DMS 273 (cell line): Measurements from ENCODE around the gene TF.
"Not testable (repeated sequence)": the region's sequence is repeated elsewhere in the genome, so short reads cannot be mapped to it uniquely, and the experiment has no call there.

Experiments
- DNase-seq: peaks from one replicate; lab custom pipeline; 2025; ENCODE audit not compliant: unreplicated experiment; lab: John Stamatoyannopoulos, UW

The TF gene

GRCh38 chr3:133763797-133764683 is 17.8 kb downstream of the TF start:
- DNase-seq, result peak; percentile 64

GRCh38 chr3:133765256-133765655 is 19.1 kb downstream of the TF start:
- DNase-seq, result no peak

GRCh38 chr3:133767607-133768006 is 21.4 kb downstream of the TF start:
- no peak for DNase-seq

DNA sequence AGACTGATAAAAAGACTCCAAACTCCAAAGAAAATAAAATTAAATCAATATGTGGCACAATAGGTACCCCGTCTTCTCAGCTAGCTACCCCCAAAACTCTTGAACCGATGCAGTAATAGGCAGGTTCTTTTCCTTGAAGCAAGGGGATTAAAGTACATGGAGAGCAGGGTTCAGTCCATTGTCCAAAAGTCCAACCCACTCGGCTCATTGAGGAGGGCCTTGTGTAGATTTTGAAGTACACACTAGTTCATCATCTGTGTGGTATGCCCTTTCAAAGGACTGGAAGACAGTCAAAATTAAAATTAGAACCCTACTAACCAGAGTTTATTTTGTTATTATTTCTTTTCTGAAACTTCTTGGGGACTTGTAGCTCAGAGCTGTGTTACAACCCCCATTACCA is 23.3 kb downstream of the TF start:
- no peak for DNase-seq

GRCh38 chr3:133773732-133774131 is 27.5 kb downstream of the TF start:
- no peak for DNase-seq

GRCh38 chr3:133775309-133775708 is 29.1 kb downstream of the TF start:
- no peak for DNase-seq

GRCh38 chr3:133775835-133776234 is 29.6 kb downstream of the TF start:
- DNase-seq, result no peak

DNA sequence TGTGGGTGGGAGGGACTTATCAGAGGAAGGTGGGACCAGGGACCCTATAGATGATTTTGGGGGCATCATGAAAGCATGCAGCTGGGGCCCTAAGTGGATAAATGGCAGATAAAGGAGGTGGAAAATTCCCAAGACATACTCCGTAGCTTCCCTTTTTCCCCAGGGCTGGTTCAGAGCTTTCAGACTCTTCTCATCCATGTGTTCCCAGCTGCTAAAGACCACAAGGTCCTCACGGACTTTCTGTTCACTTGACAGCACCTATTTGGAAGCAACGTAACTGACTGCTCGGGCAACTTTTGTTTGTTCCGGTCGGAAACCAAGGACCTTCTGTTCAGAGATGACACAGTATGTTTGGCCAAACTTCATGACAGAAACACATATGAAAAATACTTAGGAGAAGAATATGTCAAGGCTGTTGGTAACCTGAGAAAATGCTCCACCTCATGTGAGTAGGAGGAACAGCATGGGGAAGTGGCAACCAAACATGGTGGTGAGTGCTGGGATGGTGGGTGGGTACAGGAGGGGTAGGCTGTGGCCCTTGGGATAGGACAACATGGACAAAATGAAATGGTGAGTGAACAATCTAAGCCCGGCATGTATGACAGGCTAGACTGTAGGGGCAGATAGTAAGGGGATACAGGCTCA is 30.7 kb downstream of the TF start:
- DNase-seq, result no peak

DNA sequence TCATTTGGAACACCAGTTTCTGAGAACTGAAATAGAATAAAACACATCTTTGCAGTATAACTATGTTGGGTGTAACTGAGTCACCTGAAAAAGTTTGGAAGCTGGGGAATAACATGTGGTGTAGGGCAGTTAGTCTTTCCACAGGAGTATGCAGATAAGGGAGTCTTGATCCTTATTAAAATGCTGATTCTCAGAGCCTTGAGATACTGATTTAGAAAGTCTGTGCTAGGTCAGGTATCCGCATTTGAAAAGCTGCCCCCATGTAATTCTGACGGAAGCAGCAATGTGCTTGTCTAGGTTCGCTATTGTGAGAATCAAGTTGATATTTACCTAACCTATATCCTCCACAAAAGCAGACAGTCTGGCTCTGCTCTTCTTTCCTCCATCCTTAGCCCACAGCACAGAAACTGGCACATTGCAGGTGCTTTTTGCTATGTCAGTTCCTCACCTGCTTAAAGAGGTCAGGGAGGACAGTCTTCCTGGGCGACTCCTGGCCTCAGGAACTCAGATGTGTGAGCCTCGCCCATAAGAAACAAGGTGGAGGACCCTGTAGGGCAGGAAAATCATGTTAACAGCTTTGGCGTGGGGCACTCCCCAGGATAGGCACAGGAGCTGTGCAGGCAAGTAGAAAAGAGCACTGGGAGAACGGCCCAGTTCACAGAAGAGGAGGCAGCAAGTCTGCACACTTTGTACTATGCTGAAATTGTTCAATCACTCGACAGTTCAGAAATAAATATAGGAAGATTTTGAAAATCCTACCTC is 31.8 kb downstream of the TF start:
- no peak for DNase-seq

DNA sequence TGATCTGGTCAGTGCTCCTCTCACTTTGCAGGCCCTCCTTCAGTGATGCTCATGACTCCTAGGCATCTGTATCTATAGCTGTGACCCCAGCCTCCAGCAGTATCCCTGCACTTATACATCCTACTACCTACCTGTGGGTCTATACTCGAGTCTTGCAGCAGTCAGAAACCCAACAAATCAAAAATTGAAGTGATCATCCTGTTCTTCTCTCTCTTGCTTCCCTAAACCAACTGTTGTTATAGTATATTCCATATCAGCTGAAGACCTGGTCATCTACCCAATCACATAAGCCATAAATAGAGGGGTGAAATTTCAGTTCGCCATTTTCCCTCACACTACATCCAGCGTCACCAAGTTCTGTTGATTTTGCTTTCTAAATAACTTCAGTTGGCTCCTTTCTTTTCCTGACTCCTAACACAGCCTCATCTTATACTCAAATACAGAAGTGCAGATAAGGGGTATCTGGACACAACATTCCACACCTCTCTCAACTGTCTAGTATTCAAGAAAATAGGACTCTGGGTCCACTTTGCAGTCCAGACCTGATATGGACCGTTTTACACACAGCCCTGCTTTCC is 33.5 kb downstream of the TF start:
- DNase-seq, result no peak

GRCh38 chr3:133780756-133781155 is 34.6 kb downstream of the TF start:
- DNase-seq, result not testable (repeated sequence)

- DNase-seq, result no peak
These were observed 35.4 kb downstream of the TF start for GRCh38 chr3:133781570-133781969.

- no peak for DNase-seq
These were observed 36.3 kb downstream of the TF start for GRCh38 chr3:133782454-133782853.

GRCh38 chr3:133783762-133784161 is 37.6 kb downstream of the TF start:
- DNase-seq, result no peak

- DNase-seq, result no peak
These were observed 41.8 kb downstream of the TF start for GRCh38 chr3:133788024-133788423.

DNA sequence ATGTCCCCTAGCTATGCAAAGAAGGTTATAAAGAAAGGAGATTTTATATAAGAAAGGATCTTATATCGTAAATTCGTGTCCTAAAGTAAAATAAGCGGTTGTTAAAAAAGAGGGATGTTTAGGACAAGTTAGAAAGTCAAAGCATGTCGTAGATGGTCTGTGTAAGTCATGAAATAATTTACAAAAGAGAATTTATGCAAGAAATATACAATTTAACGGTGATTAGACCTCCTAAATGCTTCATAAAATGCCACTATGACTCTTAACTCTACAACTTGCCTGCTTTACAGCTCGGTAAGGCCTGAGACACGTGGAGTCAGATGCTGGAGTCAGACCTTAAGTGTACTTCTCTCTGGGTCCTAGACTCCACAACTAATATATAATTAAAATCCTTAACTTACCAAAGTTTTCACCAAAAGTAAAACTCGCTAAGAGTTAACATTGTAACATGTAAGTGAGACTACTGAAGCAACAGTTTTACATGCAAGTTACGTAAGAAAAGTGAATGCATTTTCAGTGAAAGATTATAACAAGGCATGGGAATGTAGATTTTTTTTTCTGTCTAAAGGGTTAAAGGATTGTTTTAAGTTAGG is 46.1 kb downstream of the TF start:
- peak; percentile 67 for DNase-seq

GRCh38 chr3:133797396-133798105 is 51.4 kb downstream of the TF start:
- no peak for DNase-seq

GRCh38 chr3:133799794-133800585 is 53.8 kb downstream of the TF start:
- DNase-seq, result peak; percentile 37

DNA sequence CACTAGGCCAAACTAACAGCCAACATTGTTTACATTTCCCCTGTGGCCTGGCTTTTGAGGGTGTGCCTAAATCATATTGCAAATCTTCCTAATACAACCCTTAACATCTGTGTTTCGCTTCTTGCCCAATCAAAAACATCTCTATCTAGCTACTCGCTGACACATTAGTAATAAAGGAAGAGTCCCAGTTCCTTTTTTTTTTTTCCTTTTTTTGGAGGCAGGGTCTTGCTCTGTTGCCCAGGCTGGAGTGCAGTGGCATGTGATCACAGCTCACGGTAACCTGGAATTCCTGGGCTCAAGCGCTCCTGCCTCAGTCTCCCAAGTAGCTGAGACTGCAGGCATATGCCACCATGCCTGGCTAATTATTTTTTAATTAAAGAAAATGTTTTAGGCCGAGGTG is 57.3 kb downstream of the TF start:
- no peak for DNase-seq

- no peak for DNase-seq
These were observed 58.7 kb downstream of the TF start for GRCh38 chr3:133804896-133805295.
